Activated T-cell treated with anti-CD3 and anti-CD28 coated beads for 48 hours (primary cell): ENCODE measurements around the gene OR2A25.
"Not testable (repeated sequence)": the region's sequence is repeated elsewhere in the genome, so short reads cannot be mapped to it uniquely, and the experiment has no call there.

ENCODE experiments used
- DNase-seq: peaks from one replicate; pipeline ENCODE4 v3.0.0-alpha.2; 2020; ENCODE audit warnings: low read depth

The OR2A25 gene, protein sequence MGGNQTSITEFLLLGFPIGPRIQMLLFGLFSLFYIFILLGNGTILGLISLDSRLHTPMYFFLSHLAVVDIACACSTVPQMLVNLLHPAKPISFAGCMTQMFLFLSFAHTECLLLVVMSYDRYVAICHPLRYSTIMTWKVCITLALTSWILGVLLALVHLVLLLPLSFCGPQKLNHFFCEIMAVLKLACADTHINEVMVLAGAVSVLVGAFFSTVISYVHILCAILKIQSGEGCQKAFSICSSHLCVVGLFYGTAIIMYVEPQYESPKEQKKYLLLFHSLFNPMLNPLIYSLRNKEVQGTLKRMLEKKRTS

DNA sequence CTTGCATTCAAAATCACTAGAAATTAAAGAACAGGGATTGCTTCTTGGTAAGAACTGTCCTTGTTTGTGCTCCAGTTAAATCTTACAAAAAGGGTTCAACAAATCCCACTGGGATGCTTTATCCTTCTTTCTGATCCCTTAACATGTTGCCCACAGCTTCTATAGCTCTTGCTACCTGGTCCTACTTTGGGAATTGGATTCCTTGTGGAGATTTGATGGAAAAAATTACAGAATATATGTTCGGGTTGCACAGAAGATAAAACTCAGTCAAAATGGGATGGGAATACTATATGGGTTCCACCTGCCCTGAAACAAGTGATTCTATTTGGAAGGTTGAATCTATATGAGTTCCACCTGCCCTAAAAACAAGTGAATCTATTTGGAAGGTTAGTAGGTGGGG, at the start of gene OR2A25:
Gene OR2A25, plus strand, starts transcription at position 301 of the 400 bp plus-strand sequence. CDS start 4,409 bp downstream, outside the sequence.
- no peak for DNase-seq

DNA sequence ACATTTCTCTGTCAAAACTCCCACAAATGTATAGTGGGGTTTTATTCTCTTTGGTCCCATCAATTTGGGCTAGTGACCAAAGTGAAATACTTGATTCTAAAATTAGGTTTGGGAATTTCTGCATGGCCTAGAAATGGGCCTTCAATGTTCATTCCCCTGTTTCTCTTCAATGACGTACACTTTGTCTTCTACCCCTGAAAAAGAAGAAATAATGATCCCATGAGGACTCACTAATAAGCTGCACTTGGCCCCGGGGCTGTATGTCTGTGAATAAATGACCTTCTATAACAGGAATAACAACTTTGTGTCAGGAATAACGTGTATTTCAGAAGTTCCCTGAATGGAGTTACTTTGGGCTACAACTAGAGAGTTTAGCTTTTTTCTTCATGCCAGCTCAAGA, 49.3 kb upstream of the OR2A25 start:
- no peak for DNase-seq

DNA sequence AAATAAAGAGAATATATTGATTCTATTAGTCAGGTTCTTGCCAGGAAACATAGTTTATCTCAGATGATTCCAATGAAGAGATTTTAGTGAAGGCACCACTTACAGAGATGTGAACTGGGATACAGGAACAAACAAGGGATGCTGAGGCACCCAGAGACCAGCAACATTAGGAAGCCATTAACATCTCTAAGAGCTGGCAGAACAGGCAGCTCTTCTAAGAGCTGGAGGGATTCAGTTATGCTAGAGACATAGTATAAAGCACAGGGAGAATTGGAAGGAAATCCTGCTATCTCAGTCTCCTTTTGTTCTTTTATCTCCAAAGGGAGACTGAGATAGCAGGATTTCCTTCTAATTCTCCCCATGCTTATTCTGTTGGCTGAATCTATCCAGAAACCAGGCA, 47.4 kb upstream of the OR2A25 start:
- DNase-seq: no peak

DNA sequence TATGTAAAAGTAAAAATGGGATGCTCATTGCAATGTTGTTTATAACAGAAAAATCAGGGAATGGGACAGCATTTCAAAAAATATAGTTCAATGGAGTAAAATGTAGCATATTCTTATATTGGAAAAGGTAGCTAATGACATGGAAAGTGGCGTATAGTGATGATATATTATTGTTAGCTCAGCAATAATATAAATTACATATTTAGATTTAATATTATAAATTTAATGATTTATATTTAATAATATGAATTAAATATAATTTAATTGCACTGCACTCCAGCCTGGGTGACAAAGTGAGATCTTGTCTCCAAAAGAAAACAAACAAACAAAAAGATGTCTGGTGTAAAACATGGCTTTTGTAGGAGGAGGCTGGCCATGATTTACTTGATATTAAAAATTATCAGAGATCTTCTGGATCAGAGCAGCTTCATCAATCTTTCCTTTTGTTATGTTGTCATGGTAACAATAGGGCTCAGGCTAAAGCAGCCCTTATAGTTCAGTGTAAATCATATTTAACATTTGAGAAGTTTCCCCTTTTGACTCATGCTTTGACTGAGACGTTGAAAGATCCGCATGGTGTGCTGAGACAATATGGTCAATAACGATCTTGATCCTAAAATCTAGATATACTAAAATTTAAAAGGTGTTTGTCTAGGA, 46.3 kb upstream of the OR2A25 start:
- DNase-seq: no peak

DNA sequence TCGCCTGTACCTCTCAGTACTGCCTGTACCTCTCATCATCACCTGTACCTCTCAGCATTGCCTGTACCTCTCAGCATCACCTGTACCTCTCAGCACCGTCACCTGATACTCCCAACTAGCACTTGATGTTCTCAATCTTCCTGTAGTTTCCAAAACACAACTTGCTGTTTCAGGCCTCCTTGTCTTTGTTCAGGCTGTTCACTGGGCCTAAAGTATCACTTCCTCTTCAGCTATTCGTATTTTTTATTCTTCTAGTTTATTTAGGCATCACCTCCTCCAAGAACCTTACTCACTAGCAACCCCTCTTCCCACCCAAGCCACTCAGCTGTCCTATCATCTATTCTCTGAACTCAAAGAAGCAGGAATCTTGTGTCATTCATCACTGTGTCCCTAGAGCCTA, 45.4 kb upstream of the OR2A25 start:
- no peak for DNase-seq

DNA sequence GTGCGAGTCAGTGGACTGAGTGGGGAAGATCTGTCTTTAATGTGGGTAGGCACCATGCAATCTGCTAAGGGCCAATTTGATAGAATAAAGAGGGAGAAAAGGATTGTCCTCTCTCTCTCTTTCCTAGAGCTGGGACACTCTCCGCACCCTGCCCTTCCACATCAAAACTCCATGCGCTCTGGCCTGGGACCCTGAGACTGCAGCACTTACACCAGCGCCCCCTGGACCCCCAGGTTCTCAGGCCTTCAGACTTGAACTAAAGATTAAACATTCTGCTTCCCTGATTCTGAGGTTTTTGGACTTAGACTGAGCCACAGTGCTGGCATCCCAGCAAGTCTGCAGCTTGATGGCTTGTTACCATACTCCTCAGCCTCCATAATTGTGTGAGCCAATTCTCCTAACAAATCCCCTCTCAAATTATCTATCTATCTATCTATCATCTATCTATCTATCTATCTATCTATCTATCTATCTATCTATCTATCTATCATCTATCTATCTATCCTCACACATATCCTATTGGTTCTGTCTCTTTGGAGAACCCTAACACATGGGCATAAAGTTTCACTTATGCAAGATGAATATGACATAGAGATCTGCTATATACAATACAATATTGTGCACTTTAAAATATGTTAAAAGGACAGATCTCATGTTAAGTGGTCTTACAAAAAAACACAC, 43.3 kb upstream of the OR2A25 start:
- DNase-seq: no peak

DNA sequence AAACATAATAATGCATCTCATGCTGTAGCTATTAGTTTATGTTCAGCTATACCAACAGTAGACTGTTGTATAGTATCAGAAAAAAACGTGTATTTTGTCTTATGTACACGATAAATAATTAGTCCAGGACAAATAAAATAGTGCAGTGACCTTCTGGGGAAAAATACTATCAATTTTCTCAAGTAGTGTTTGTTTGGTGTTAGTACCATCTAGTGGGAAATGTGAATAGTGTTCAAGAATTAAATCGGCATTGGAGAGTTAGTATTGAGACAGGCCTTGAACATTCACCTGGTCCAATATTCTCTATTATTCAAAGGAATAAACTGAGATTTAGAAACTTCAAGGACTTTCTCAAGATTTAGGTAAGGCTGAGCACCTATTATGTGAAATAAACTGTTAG, 42.5 kb upstream of the OR2A25 start:
- no peak for DNase-seq

DNA sequence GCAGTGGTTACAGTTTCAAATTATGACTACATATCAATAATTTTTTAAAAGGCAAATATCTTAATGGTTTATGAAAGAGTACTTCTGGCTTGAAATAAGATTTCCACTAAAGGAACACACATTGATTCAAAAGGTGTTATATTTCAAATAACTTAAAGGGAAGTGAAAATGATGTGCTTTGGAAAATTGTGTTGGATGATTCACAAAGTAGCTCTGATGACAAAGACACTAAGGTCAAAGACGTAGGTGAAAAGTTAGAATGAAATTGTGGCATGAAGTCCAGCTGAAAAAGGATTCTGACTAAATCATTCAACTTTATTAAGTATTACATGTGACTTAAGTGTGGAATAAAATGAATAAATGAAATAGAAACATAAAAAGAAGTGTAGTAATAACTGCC, 41.6 kb upstream of the OR2A25 start:
- DNase-seq: no peak

DNA sequence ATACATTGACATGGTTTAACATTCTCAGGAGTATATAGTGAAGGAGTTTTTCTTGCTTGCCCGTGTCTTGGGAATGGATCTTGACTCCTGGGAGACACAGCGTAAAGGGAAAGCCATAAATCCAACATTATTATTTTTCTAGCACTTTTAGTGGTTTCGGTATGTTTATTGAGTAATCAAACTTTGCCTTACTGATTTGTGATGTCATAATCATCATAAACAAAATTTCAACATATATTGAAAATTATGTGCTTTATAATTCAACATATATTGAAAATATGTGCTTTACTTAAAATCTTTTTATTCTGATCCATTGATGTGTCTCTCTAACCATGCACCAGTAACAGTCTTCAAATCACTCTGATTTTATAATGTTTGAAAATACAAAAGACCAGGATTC, 41.1 kb upstream of the OR2A25 start:
- DNase-seq: no peak

DNA sequence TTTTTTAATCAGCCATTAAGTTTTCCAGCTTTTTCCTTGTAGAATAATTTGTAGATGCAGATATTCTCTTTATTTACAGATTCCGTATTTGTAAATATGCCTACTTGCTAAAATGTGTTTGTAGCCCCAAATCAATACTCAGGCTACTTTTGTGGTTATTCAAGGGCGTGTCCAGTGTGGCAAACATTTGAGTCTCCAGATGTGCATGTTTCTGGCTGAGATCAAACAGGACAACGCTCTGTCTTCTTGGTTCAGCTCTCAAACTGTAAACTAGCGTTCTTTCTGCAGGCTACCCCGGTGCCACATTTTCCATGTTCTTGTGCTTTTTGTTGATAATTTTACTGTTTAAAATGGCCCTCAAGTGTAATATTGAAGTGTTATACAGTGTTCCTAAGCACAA, 37.1 kb upstream of the OR2A25 start:
- no peak for DNase-seq

DNA sequence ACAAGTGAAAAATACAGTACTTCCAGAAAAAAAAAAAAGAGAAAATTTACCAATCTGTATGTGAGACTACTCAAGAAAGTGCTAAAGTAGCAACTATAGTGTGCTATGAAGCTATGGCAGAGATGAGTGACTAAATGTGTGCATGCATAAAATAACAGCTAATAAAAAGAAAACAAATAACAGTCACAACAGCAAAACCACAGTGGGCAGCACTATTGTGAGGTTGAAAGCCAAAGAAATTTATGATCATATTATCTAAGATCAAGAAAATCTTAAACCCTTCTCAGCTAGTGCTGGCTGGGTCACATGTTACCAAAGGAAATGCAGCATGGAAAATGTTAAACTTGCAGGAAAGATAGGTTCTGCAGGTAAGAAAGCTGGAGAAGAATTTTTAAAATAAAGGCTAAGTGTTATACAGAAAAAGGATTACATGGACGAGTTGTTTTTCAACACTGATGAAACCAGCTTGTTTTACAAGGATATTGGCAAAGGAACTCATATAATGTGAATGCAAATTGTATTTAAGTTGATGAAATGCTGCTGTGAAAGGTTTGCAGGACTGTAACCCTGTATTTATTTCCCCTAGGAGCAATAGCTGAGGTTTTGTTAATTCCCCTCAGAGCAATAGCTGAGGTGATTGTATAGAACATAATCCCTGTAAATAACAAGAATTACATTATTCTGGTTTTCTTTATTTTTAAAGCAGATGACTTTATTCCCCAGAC, 36.5 kb upstream of the OR2A25 start:
- no peak for DNase-seq

DNA sequence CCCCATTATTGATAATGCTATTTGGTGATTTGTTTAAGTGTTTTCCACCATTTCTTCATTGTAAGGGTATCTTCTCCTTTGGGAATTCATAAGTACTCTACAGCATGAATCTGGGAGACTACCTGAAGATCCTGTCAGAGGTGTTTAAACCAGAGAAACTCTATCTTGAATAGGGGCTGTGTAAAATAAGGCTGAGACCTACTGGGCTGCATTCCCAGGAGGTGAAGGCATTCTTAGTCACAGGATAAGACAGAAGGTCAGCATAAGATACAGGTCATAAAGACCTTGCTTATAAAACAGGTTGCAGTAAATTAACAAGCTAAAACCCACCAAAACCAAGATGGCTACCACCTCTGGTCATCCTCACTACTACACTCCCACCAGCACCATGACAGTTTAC, 34.2 kb upstream of the OR2A25 start:
- no peak for DNase-seq

DNA sequence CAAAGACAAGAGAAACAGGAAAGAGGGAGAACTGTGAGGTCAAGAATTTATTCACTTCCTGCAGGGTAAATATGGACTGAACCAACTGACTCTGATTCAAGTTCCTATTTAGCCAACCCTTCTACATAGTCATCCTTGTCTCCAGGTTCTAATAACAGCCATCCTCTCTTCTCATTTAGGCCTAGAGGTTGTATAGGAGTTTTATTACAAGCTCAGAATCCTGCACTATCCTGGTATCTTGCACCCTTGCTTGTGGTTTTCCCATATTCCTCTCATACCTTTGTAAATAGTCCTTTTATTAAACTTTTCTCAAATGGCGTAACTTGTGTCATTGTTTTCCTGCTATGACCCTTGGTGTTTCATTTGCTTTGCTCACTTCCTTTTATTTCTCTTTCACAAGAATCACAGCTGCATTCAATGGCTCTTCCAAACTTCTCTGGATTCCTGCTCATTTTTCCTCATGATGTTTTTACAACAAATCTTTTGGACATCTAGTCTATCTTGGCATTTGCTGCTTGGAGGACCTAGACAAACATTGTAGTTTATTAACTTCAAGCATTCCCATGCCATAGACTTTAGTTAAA, 33.2 kb upstream of the OR2A25 start:
- DNase-seq: no peak

DNA sequence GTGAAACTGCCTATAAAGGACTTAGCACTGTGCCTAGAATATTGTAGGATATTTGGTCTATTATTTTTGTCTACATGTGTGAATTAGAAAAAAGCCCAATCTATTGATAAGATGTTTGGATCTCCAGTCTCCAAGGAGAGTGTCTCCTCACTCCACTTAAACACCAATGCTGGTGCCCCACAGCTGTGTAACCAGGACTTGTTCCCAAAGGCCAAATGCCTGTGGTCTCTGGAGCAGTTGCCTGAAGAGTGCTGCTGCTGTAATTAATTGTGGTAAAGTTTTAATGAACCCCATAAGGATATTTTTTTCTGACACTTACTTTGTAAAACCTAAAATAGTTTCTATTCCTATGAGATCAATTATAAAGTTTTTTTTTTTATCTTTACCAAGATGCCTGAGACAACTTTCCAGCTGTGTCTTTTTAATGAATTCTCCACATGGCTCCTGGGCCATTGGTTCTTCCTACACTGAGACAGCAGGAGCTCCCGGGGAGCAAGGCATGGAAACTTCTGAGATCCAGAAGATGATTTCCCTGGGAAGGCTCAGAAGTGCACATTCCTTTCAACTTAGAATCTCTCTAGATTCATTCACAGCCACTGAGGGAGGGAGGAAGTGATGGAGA, 32.1 kb upstream of the OR2A25 start:
- no peak for DNase-seq

DNA sequence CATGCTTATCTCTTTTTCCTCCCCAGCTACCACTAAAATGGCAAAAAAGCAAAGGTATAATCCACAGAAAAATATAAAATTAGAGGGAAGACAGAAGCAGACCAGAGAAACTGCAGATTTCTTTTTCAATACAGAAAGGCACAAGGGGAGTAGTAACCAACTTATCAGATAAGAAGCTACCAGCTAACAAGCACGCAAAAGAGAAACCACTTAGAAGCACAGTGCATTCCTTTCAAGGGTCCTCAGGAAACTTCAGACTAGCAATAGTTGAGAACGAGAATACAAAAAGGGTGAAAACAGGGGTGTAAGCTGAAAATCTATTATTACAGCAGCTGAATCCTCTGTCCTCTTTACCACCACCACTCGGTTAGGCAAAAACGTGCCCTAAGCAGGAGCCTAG, 30.7 kb upstream of the OR2A25 start:
- no peak for DNase-seq

DNA sequence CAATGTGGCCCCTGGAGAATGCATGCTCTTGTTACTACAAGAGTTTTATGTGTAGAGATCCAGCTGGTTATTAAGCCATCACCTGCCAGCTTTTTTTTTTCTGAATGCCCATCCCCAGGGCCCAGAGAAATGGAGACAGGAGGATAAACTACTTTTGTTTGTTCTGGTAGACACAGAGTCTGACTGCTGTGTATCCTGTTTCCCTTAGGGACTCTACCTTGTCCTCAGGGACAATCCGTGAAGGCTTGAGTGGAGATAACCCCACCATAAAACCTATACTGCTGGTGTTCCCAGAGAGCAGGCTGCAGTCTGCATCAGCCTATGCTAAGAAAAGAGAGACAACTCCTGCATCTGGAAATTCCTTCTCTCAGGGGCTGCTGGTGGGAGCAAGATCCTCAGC, 21.0 kb upstream of the OR2A25 start, which contains the start of gene OR2A5:
Gene OR2A5, plus strand, starts transcription at position 301 of the 400 bp plus-strand sequence. CDS start 1,454 bp downstream, outside the sequence.
- no peak for DNase-seq

DNA sequence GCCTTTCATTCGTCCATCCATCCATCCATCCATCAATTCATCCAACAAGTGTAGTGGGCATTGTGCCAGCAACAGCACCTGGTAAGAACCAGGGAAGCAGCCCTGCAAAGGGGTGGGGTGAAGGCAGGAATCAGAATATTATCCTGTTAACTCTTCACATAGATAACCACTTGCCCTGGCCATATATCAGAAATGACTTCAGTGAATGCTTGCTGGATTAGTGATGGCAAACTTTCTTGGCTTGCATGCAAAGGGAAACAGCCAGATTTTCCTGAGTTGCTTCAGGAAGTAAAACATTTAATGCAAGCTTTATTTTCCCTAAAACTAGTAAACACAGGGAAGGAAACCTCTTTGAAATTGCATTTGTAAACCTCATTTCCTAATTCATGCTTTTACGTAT, 20.1 kb upstream of the OR2A25 start:
- DNase-seq: no peak

DNA sequence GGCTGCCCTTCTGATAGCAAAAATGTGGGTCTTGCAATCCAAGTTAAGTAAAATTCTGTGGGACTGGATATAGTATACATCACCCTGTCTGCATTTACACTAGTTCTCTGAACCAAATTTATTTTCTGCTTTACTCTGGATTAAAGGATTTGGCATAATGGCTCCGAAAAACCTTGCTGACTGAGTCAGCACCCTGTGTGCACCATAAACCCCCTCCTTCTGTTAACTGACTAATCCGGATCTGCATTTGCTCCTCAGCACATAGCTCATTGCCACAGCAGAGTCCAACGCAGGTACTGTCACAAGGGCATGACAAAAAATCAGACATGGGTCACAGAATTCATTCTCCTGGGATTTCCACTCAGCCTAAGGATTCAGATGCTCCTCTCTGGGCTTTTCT, 19.5 kb upstream of the OR2A25 start:
- no peak for DNase-seq

DNA sequence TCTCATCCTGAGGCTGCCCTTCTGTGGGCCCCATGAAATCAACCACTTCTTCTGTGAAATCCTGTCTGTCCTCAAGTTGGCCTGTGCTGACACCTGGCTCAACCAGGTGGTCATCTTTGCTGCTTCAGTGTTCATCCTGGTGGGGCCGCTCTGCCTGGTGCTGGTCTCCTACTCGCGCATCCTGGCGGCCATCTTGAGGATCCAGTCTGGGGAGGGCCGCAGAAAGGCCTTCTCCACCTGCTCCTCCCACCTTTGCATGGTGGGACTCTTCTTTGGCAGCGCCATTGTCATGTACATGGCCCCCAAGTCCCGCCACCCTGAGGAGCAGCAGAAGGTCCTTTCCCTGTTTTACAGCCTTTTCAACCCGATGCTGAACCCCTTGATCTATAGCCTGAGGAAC, 18.7 kb upstream of the OR2A25 start:
- not testable (repeated sequence) for DNase-seq

DNA sequence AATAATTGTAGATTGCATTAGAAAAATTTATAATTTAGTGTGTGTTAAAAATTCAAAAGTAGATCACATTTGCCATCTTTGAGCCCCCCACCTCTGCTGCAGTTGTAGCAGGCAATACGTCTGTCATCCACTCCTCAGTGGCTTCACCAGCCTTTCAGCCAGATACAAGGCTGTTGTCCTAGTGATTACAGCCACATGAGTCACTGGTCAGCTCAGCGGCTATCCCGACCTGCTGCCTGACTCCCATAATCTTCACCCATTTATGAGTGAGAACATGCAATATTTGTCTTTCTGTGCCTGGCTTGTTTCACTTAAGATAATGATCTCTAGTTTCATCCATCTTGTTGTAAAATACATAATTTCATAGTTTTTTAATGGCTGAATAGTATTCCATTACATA, 11.7 kb upstream of the OR2A25 start:
- no peak for DNase-seq

DNA sequence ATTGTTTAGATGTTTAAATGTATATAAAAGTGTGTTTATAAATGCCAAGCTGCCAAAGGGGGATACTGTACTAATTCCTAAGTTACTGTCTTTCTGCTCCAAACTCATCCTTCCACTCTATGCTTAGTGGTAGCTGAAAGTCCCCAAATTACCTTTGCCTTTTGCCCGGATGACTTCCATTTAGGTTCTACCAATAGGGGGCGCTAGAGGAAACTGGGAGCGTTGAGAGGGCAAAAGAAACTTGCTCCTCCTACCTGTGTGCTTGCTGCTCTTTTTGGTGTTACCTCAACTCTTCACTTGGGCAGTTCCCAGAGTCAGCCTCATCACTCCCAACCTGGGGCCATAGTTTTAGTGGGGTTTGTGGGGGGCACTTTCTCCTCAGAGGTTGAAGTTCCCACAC, 5.9 kb upstream of the OR2A25 start:
- DNase-seq: no peak

DNA sequence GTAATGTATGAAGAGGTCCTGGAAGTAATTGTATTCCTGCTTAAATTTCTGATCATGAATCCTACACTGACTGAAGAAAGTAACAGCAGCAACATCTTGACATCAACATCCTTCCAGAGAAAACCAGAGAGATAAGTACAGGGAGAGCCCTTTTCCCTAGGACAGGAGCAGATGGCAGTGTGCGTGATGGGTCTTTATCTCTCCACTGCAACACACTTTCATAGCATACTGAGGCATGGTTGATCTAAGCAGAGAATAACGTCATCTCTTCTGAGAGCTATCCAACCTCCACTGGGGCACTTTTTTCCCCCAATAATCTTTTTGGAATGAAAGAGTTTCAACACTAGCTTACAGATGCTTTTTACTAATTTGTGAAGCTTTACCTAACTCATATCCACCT, 342 bp downstream of the OR2A25 start:
- no peak for DNase-seq
